ENCODE measurements around the gene YAF2. TPM values are rescaled to one million over a fixed set of nuclear protein-coding genes. Genes with fewer than 3 reads are reported as not detected.

The YAF2 gene
- total RNA-seq, 2 experiments from 2014 or later = 53.6 to 54.7 TPM

DNA sequence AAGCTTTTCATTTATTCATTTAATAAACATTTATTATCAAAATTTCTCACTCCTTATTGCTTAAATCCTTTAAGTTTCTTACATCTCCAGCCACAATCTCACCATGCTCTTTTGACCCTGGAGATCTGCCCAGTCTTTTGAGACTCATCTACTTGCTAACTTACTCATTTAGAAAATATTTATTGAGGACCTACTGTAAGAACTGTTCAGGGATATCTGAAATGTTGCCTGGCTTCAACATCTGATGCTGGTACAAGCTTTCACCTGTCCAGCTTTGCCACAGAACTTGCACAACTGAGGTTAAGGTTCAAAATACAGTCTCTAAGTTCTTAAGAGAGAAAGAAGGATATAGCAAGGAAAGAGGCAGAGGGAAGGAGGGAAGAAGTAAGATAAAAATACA, 75.9 kb downstream of the YAF2 start:
- no peaks in the 10 kb centered on the region for H3K4me1 ChIP-seq (ENCODE audit: insufficient read depth, low read length)
- peaks cover 18% of the 10 kb centered on the region for H3K36me3 ChIP-seq (ENCODE audit: insufficient read depth, low read length)
- Mint-ChIP-seq H3K4me3 (no peak overlapping the region), H3K27me3 (no peaks in the 10 kb centered on the region), H3K27ac (peak overlapping the region; percentile 49), H3K9me3 (no peaks in the 10 kb centered on the region), H3K36me3 (ENCODE audit: low read depth) (peaks cover 23% of the 10 kb centered on the region), H3K4me1 (ENCODE audit: low read depth) (peaks cover 12% of the 10 kb centered on the region)
- no peak for ATAC-seq (ENCODE audit: poor library complexity)
- intact Hi-C loops (cut with DNase I, micrococcal nuclease) = no loop called here
- TF ChIP-seq, protein P1, sequence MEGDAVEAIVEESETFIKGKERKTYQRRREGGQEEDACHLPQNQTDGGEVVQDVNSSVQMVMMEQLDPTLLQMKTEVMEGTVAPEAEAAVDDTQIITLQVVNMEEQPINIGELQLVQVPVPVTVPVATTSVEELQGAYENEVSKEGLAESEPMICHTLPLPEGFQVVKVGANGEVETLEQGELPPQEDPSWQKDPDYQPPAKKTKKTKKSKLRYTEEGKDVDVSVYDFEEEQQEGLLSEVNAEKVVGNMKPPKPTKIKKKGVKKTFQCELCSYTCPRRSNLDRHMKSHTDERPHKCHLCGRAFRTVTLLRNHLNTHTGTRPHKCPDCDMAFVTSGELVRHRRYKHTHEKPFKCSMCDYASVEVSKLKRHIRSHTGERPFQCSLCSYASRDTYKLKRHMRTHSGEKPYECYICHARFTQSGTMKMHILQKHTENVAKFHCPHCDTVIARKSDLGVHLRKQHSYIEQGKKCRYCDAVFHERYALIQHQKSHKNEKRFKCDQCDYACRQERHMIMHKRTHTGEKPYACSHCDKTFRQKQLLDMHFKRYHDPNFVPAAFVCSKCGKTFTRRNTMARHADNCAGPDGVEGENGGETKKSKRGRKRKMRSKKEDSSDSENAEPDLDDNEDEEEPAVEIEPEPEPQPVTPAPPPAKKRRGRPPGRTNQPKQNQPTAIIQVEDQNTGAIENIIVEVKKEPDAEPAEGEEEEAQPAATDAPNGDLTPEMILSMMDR (IDR thresholded peaks at IDR 0.05) = no peak
- H3K9me3 ChIP-seq (ENCODE audit: control insufficient read depth in 1 of 2, insufficient read depth in 1 of 2, low read length in 2 of 2) = no peaks in the 10 kb centered on the region
- POLR2A ChIA-PET = no interaction called here
- CTCF ChIA-PET = interaction anchor here (1.0 kb wide), 1 partner anchor 56 kb away, joined by 3 read pairs; no protein-coding TSS in a partner anchor
- no peak for DNase-seq
- H3K27ac ChIP-seq (ENCODE audit: low read depth in 1 of 2, low read length in 2 of 2) = no peak overlapping the region
- H3K27me3 ChIP-seq (ENCODE audit: control insufficient read depth in 1 of 2, insufficient read depth in 2 of 2, low read length in 2 of 2) = no peaks in the 10 kb centered on the region
- no peak overlapping the region for H3K4me3 ChIP-seq (ENCODE audit: low read length)

DNA sequence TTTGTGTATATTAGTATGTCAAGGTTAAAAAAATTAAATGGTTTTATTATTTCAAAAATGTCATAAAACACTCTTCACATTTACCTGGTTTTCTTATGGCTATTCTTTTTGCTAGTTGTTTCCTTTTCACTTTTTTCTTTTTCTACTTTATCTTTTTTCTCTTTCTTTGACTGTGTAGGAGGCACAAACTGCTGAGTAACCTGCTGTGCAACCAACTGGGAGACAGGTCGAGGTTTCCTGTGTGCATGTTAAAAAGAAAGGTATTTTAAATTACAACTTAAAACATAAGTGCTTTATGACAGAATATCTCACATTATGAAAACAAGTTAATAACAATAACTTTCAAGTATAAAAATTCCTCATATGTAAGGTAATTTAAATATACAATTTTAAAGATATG, 76.5 kb downstream of the YAF2 start:
- ATAC-seq (ENCODE audit: poor library complexity) (no peak), DNase-seq (no peak)
- POLR2A ChIA-PET = interaction anchor here (2.2 kb wide), 1 partner anchor 17 kb away, joined by 11 read pairs; the partner anchor contains the start of gene GXYLT1
- Histone ChIP-seq H3K4me1 (ENCODE audit: insufficient read depth, low read length) (no peaks in the 10 kb centered on the region), H3K4me3 (ENCODE audit: low read length) (no peak overlapping the region), H3K27me3 (ENCODE audit: control insufficient read depth in 1 of 2, insufficient read depth in 2 of 2, low read length in 2 of 2) (no peaks in the 10 kb centered on the region), H3K9me3 (ENCODE audit: control insufficient read depth in 1 of 2, insufficient read depth in 1 of 2, low read length in 2 of 2) (no peaks in the 10 kb centered on the region), H3K27ac (ENCODE audit: low read depth in 1 of 2, low read length in 2 of 2) (no peak overlapping the region), H3K36me3 (ENCODE audit: insufficient read depth, low read length) (peaks cover 18% of the 10 kb centered on the region)
- H3K27ac Mint-ChIP-seq = no peak overlapping the region
- H3K4me3 Mint-ChIP-seq = no peak overlapping the region
- H3K4me1 Mint-ChIP-seq (ENCODE audit: low read depth) = peaks cover 12% of the 10 kb centered on the region
- TF ChIP-seq, protein P1 (IDR thresholded peaks at IDR 0.05) = no peak
- CTCF ChIA-PET = interaction anchor here (1.5 kb wide), 1 partner anchor 19 kb away, joined by 3 read pairs; no protein-coding TSS in a partner anchor
- intact Hi-C loops (cut with DNase I, micrococcal nuclease) = no loop called here
- H3K36me3 Mint-ChIP-seq (ENCODE audit: low read depth) = peaks cover 23% of the 10 kb centered on the region
- no peaks in the 10 kb centered on the region for H3K9me3 Mint-ChIP-seq
- no peaks in the 10 kb centered on the region for H3K27me3 Mint-ChIP-seq

GRCh38 chr12:42156232-42156631, 81.8 kb downstream of the YAF2 start:
- peaks cover 10% of the 10 kb centered on the region for H3K36me3 Mint-ChIP-seq (ENCODE audit: low read depth)
- no peaks in the 10 kb centered on the region for H3K9me3 ChIP-seq (ENCODE audit: control insufficient read depth in 1 of 2, insufficient read depth in 1 of 2, low read length in 2 of 2)
- H3K4me3 ChIP-seq (ENCODE audit: low read length) = no peak overlapping the region
- no peak for ATAC-seq (ENCODE audit: poor library complexity)
- H3K27ac ChIP-seq (ENCODE audit: low read depth in 1 of 2, low read length in 2 of 2) = no peak overlapping the region
- no peak overlapping the region for H3K27ac Mint-ChIP-seq
- H3K36me3 ChIP-seq (ENCODE audit: insufficient read depth, low read length) = peaks cover 17% of the 10 kb centered on the region
- ChIA-PET CTCF (interaction anchor here (0.5 kb wide), 1 partner anchor 214 kb away, joined by 4 read pairs; no protein-coding TSS in a partner anchor), POLR2A (no interaction called here)
- no peaks in the 10 kb centered on the region for H3K27me3 ChIP-seq (ENCODE audit: control insufficient read depth in 1 of 2, insufficient read depth in 2 of 2, low read length in 2 of 2)
- H3K4me1 Mint-ChIP-seq (ENCODE audit: low read depth) = no peaks in the 10 kb centered on the region
- no peaks in the 10 kb centered on the region for H3K27me3 Mint-ChIP-seq
- DNase-seq = no peak
- intact Hi-C loops (cut with DNase I, micrococcal nuclease) = no loop called here
- no peak overlapping the region for H3K4me3 Mint-ChIP-seq
- no peaks in the 10 kb centered on the region for H3K9me3 Mint-ChIP-seq
- TF ChIP-seq, protein P1 (IDR thresholded peaks at IDR 0.05) = no peak
- no peaks in the 10 kb centered on the region for H3K4me1 ChIP-seq (ENCODE audit: insufficient read depth, low read length)

Measured in CD4-positive, alpha-beta T cell (primary cell).